ENCODE data around the gene SLC27A4.

Gene SLC27A4

GRCh38 chr9:128405780-128406171 is 65.4 kb downstream of the SLC27A4 start:
- no peak overlapping the region for H3K4me3 ChIP-seq (ENCODE audit: low read depth, low read length)
- no peak overlapping the region for H3K27ac ChIP-seq

GRCh38 chr9:128406848-128407391 is 66.6 kb downstream of the SLC27A4 start:
- Histone ChIP-seq H3K36me3 (replicated peaks) (no peaks in the 10 kb centered on the region), H3K4me3 (ENCODE audit: low read depth, low read length) (no peak overlapping the region), H3K27me3 (replicated peaks) (no peaks in the 10 kb centered on the region), H3K27ac (peak overlapping the region; percentile 3)
- in situ Hi-C loops (cut with HindIII; ENCODE audit: low pct_ligation_motif_present, low sequenced_read_pairs), result no loop called here
- TF ChIP-seq CTCF (IDR thresholded peaks at IDR 0.05; ENCODE audit: low read depth, low read length, missing control alignments), result no peak
- peak; percentile 45 for DNase-seq

More at GRCh38 chr9:128405780-128406171, 65.4 kb downstream of the SLC27A4 start:
- in situ Hi-C loops (cut with HindIII; ENCODE audit: low pct_ligation_motif_present, low sequenced_read_pairs), result no loop called here
- Histone ChIP-seq H3K36me3 (replicated peaks) (no peaks in the 10 kb centered on the region), H3K27me3 (replicated peaks) (no peaks in the 10 kb centered on the region)
- DNase-seq, result no peak
- TF ChIP-seq CTCF (IDR thresholded peaks at IDR 0.05; ENCODE audit: low read depth, low read length, missing control alignments), result no peak

GRCh38 chr9:128408963-128409431 is 68.7 kb downstream of the SLC27A4 start:
- no peak overlapping the region for H3K4me3 ChIP-seq (ENCODE audit: low read depth, low read length)
- no peaks in the 10 kb centered on the region for H3K36me3 ChIP-seq (replicated peaks)
- no peak for TF ChIP-seq CTCF (IDR thresholded peaks at IDR 0.05; ENCODE audit: low read depth, low read length, missing control alignments)
- in situ Hi-C loops (cut with HindIII; ENCODE audit: low pct_ligation_motif_present, low sequenced_read_pairs), result no loop called here
- DNase-seq, result no peak
- no peak overlapping the region for H3K27ac ChIP-seq
- H3K27me3 ChIP-seq (replicated peaks), result no peaks in the 10 kb centered on the region

- no peak for TF ChIP-seq CTCF (IDR thresholded peaks at IDR 0.05; ENCODE audit: low read depth, low read length, missing control alignments)
- Histone ChIP-seq H3K27ac (no peak overlapping the region), H3K4me3 (ENCODE audit: low read depth, low read length) (no peak overlapping the region), H3K27me3 (replicated peaks) (peaks cover 4% of the 10 kb centered on the region), H3K36me3 (replicated peaks) (no peaks in the 10 kb centered on the region)
- in situ Hi-C loops (cut with HindIII; ENCODE audit: low pct_ligation_motif_present, low sequenced_read_pairs), result no loop called here
- no peak for DNase-seq
Measured at GRCh38 chr9:128409450-128409849, 69.1 kb downstream of the SLC27A4 start.

GRCh38 chr9:128409978-128410377 is 69.7 kb downstream of the SLC27A4 start:
- peak; percentile 68 for TF ChIP-seq CTCF (IDR thresholded peaks at IDR 0.05; ENCODE audit: low read depth, low read length, missing control alignments)
- no peaks in the 10 kb centered on the region for H3K36me3 ChIP-seq (replicated peaks)
- DNase-seq, result peak; percentile 54
- H3K27ac ChIP-seq, result no peak overlapping the region
- H3K27me3 ChIP-seq (replicated peaks), result peaks cover 5% of the 10 kb centered on the region
- in situ Hi-C loops (cut with HindIII; ENCODE audit: low pct_ligation_motif_present, low sequenced_read_pairs), result no loop called here
- H3K4me3 ChIP-seq (ENCODE audit: low read depth, low read length), result no peak overlapping the region

All from brain microvascular endothelial cell (primary cell).